Ishikawa (cell line): ENCODE data around the gene CAMKK1.

Experiments
- EGR1 ChIP-seq: IDR thresholded peaks from 2 replicates; pipeline ENCODE4 v1.6.1; 2012
- EP300 ChIP-seq: IDR thresholded peaks from 2 replicates; pipeline ENCODE4 v1.6.1; 2012; ENCODE audit warnings: borderline replicate concordance
- MAX ChIP-seq: IDR thresholded peaks from 2 replicates; pipeline ENCODE4 v1.6.1; 2012
- RAD21 ChIP-seq: IDR thresholded peaks from 2 replicates; pipeline ENCODE4 v1.6.1; 2012; ENCODE audit warnings: low read depth
- REST ChIP-seq: IDR thresholded peaks from 2 replicates; pipeline ENCODE4 v1.6.1; 2012; ENCODE audit warnings: low read depth, mild to moderate bottlenecking

GRCh38 chr17:3812284-3812683 lies 80.6 kb downstream of the CAMKK1 start:
- TF ChIP-seq EGR1 (no peak), MAX (no peak), REST (no peak), RAD21 (no peak), EP300 (no peak)
